ENCODE data around the gene AGFG1.

AGFG1 gene

GRCh38 chr2:227471924-227472264 is at the start of gene AGFG1:
Gene AGFG1, plus strand, starts transcription at chr2:227472156. Its CDS starts 266 bp downstream, at chr2:227472422.
- peak; percentile 33 for DNase-seq

- DNase-seq, result no peak
Measured at GRCh38 chr2:227423656-227424499, 48.1 kb upstream of the AGFG1 start.

- no peak for DNase-seq
Measured at GRCh38 chr2:227428731-227429285, 43.1 kb upstream of the AGFG1 start.

- DNase-seq, result no peak
Measured at GRCh38 chr2:227430639-227431038, 41.3 kb upstream of the AGFG1 start.

- DNase-seq, result no peak
Measured at GRCh38 chr2:227433171-227433570, 38.8 kb upstream of the AGFG1 start.

- DNase-seq, result no peak
Measured at GRCh38 chr2:227436436-227437174, 35.4 kb upstream of the AGFG1 start.

- DNase-seq, result no peak
Measured at GRCh38 chr2:227439214-227439613, 32.7 kb upstream of the AGFG1 start.

- DNase-seq, result no peak
Measured at GRCh38 chr2:227442639-227443038, 29.3 kb upstream of the AGFG1 start.

- no peak for DNase-seq
Measured at GRCh38 chr2:227443889-227444568, 27.9 kb upstream of the AGFG1 start.

GRCh38 chr2:227447606-227448005 is 24.4 kb upstream of the AGFG1 start:
- DNase-seq, result no peak

- no peak for DNase-seq
Measured at GRCh38 chr2:227450311-227450841, 21.6 kb upstream of the AGFG1 start.

- no peak for DNase-seq
Measured at GRCh38 chr2:227450926-227451654, 20.9 kb upstream of the AGFG1 start.

GRCh38 chr2:227451655-227451992 is 20.3 kb upstream of the AGFG1 start:
- DNase-seq, result no peak

GRCh38 chr2:227453810-227454209 is 18.1 kb upstream of the AGFG1 start:
- DNase-seq, result no peak

GRCh38 chr2:227454323-227454860 is 17.6 kb upstream of the AGFG1 start:
- DNase-seq, result no peak

GRCh38 chr2:227455200-227455599 is 16.8 kb upstream of the AGFG1 start:
- DNase-seq, result no peak

- no peak for DNase-seq
Measured at GRCh38 chr2:227456102-227456501, 15.9 kb upstream of the AGFG1 start.

GRCh38 chr2:227456772-227457171 is 15.2 kb upstream of the AGFG1 start:
- no peak for DNase-seq

GRCh38 chr2:227460070-227460485 is 11.9 kb upstream of the AGFG1 start:
- no peak for DNase-seq

- no peak for DNase-seq
Measured at GRCh38 chr2:227460833-227461232, 11.1 kb upstream of the AGFG1 start.

- no peak for DNase-seq
Measured at GRCh38 chr2:227461811-227462461, 10.0 kb upstream of the AGFG1 start.

Measured in SHP77 treated with DMSO at 0.1 percent for 48 hours (cell line).